IPS DF 6.9 (cell line): ENCODE results near the gene GDPD5.

Experiments
- DNase-seq: peaks from one replicate; pipeline ENCODE4 v3.0.0-alpha.2; 2013; ENCODE audit warnings: low read depth, low spot score
- H3K27ac ChIP-seq: one replicate; pipeline ENCODE4 v1.5.1; 2013; ENCODE audit warnings: low read length, control low read depth
- H3K27me3 ChIP-seq: 2 replicates; pipeline ENCODE4 v1.6.1; 2013; ENCODE audit warnings: mild to moderate bottlenecking, low read length; ENCODE audit not compliant: control insufficient read depth, insufficient read depth
- H3K36me3 ChIP-seq: 2 replicates; pipeline ENCODE4 v1.6.1; 2013; ENCODE audit warnings: low read length; ENCODE audit not compliant: control insufficient read depth, insufficient read depth
- H3K4me1 ChIP-seq: 2 replicates; pipeline ENCODE4 v1.6.1; 2013; ENCODE audit warnings: low read length; ENCODE audit not compliant: control insufficient read depth, insufficient read depth
- H3K4me3 ChIP-seq: 2 replicates; pipeline ENCODE4 v1.5.1; 2013; ENCODE audit warnings: mild to moderate bottlenecking, low read length
- H3K9me3 ChIP-seq: 2 replicates; pipeline ENCODE4 v1.6.1; 2013; ENCODE audit warnings: low read length, inconsistent platforms; ENCODE audit not compliant: control insufficient read depth, insufficient read depth
- whole genome bisulfite sequencing: extraction: QIAGEN DNeasy Blood & Tissue Kit; methylation state at CpG from one replicate; pipeline ENCODE4 v1.1.7; 2013; ENCODE audit warnings: mixed read lengths, missing lambda C conversion rate; ENCODE audit not compliant: insufficient read length, insufficient coverage; 5-methylcytosine and 5-hydroxymethylcytosine counted together

The GDPD5 gene

GRCh38 chr11:75475767-75476650 is 49.7 kb downstream of the GDPD5 start:
- WGBS, result no CpG with 5 or more reads among the region's 9 CpGs
- DNase-seq, result no peak
- no peaks in the 10 kb centered on the region for H3K36me3 ChIP-seq
- no peaks in the 10 kb centered on the region for H3K27me3 ChIP-seq
- no peaks in the 10 kb centered on the region for H3K9me3 ChIP-seq
- H3K27ac ChIP-seq, result no peak overlapping the region
- no peak overlapping the region for H3K4me3 ChIP-seq
- peaks cover 3% of the 10 kb centered on the region for H3K4me1 ChIP-seq

DNA sequence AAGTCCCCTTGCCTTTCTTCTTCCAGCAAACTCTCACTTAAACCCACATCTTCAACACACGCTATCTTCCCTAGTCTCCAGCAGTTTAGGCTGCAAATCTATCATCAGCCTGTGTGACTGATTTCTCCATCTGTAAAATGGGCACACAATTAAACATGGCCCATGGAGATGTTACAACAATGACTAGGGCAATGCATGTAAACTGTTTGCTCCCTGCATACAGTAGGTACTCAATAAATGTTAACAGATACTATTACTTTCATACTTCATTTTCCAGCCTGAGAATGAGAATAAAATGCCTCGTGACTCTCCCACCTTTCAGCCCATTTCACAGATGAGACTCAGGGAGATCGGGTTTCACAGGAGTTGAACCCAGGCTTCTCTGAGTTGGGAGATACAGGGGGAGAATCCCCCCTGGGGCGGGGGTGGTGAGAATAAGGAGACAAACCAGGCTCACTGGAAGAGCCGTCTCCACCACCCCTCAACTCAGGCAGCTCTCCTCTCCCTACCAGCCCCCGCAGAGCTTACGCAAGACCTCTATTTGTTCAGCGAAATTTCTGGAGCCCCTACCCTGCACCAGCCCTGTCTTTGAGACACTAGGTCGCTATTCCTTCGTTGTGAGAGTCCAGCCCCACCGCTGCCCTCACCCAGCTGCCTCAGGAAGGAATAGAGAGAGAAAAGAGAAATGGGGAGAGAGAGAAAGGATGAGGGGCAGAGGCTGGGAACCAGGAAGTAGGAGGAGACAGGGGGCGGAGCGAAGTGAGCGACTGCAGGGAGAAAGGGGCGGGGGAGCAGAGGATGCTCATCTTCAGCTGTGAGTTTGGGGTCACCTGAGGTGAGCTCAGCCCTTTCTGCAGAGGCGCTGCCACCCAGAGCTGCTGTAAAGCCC is 50.6 kb downstream of the GDPD5 start:
- Histone ChIP-seq H3K27ac (no peak overlapping the region), H3K4me1 (peaks cover 3% of the 10 kb centered on the region), H3K36me3 (no peaks in the 10 kb centered on the region), H3K27me3 (no peaks in the 10 kb centered on the region), H3K9me3 (no peaks in the 10 kb centered on the region), H3K4me3 (no peak overlapping the region)
- peak; percentile 71 for DNase-seq
- WGBS, result 100% methylated on average over 1 of the region's 16 CpGs

- Histone ChIP-seq H3K9me3 (no peaks in the 10 kb centered on the region), H3K4me1 (peaks cover 3% of the 10 kb centered on the region), H3K27ac (no peak overlapping the region), H3K4me3 (no peak overlapping the region), H3K36me3 (no peaks in the 10 kb centered on the region), H3K27me3 (no peaks in the 10 kb centered on the region)
- DNase-seq, result no peak
- no CpG with 5 or more reads among the region's 1 CpG for WGBS
Observed at GRCh38 chr11:75474240-75474639, 51.5 kb downstream of the GDPD5 start.

GRCh38 chr11:75473684-75474083 is 52.1 kb downstream of the GDPD5 start:
- Histone ChIP-seq H3K36me3 (no peaks in the 10 kb centered on the region), H3K27me3 (no peaks in the 10 kb centered on the region), H3K4me1 (peaks cover 3% of the 10 kb centered on the region), H3K27ac (no peak overlapping the region), H3K9me3 (no peaks in the 10 kb centered on the region), H3K4me3 (no peak overlapping the region)
- WGBS, result no CpG with 5 or more reads among the region's 6 CpGs
- no peak for DNase-seq

DNA sequence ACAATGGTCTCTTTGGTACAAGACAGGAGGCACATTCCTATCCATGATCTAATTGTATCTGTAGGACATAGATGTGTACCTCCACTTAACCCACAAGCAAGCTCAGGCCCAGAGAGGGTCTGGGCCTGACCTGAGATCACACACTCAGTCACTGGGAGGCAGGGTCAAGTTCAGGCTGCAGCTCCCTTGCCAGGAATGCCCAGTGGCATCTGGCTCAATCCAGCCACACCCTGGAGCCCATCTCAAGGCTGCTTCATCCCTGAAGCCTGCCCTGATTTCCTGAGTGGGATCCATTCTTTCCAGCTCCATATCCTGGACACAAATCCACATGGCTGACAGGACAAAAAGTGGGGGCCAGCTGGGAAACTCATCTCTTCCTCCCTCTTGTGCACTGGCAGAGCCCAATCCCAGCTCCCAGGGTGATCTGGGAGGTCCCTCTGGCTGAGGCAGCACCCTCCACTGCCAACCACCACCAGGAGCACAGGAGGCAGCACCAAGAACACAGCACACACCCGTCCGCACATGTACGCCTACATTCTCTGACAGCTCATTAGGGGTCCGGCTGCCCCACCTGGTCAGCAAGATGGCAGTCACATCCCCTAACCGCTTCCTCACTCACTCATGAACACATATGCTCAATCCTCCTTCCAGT is 53.5 kb downstream of the GDPD5 start:
- Histone ChIP-seq H3K27ac (no peak overlapping the region), H3K4me1 (peaks cover 3% of the 10 kb centered on the region), H3K27me3 (no peaks in the 10 kb centered on the region), H3K36me3 (no peaks in the 10 kb centered on the region), H3K9me3 (no peaks in the 10 kb centered on the region), H3K4me3 (no peak overlapping the region)
- no CpG with 5 or more reads among the region's 5 CpGs for WGBS
- DNase-seq, result no peak

DNA sequence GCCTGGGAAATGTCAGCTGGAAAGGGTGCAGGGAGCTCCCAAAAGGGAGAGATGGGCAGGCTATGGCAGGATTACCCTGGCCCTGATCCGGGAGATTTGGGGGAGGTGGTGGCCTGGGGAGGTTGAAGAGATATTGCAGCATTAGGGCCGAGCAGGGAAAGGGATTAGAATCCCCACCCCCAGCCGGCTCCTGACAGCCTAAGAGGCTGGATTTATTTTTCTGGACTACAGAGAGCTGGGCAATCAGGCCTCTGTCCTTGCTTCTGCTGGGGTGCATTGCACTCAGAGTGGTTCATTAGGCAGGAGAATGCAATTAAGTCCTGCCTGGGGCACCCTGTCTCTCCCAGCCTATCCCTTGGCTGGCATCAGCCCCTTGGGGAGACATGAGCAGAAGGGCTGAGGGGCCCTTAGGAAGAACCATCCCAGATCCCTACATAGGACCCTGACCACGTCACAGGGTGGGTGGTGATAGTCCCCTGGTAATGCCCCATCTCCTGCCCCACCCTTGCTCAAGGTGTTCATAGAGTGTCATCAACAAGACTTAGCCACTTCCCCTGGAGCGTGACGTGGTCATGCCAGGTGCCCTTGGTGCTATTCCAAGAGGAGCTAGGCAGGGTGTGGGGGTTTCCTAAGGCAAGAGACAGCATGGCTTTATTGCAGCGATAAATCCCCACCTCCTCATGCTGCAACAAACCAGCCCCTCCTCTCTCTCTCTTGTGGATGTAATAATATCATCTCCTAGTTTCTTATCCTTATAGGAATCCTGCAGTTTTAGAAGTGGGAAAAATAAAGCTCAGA is 54.4 kb downstream of the GDPD5 start:
- H3K4me3 ChIP-seq, result no peak overlapping the region
- H3K4me1 ChIP-seq, result peaks cover 3% of the 10 kb centered on the region
- no peaks in the 10 kb centered on the region for H3K27me3 ChIP-seq
- H3K27ac ChIP-seq, result no peak overlapping the region
- no peaks in the 10 kb centered on the region for H3K9me3 ChIP-seq
- DNase-seq, result no peak
- no peaks in the 10 kb centered on the region for H3K36me3 ChIP-seq
- WGBS, result no CpG with 5 or more reads among the region's 7 CpGs

- WGBS, result no CpG with 5 or more reads among the region's 7 CpGs
- peaks cover 6% of the 10 kb centered on the region for H3K4me1 ChIP-seq
Observed at GRCh38 chr11:75470476-75471080, 55.2 kb downstream of the GDPD5 start.

DNA sequence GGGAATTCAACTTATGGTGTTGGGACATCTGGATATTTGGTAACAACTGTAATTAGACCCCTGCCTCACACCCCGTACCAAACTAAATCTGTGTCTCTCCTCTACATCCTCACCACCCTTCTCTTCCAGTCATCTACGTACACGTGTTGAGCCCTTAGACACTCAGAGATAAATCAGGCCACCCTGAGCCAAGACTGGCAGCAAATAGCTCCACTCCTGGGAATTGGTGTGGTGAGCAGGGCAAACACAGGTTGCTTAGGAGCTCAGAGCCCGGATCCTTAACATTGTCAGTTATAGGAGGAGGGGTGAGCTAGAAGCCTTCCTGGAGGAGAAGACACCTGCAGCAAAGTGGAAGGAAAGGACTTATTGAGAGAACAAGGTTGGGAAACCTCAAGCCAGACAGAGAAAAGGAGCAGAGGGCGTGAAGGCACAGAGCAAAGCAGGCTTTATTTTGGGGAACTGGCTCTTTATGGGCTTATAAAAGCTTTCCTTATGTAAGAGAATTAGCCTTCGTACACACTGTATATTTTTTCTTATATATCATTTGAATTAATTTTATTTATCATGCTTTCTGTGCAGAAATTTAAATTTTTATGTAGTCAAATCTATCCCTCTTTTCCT is 55.8 kb downstream of the GDPD5 start:
- H3K4me3 ChIP-seq, result no peak overlapping the region
- no peak overlapping the region for H3K27ac ChIP-seq
- no peaks in the 10 kb centered on the region for H3K9me3 ChIP-seq
- WGBS, result no CpG with 5 or more reads among the region's 6 CpGs
- peaks cover 5% of the 10 kb centered on the region; the same call in 1 of the 2 replicates for H3K4me1 ChIP-seq
- no peaks in the 10 kb centered on the region for H3K36me3 ChIP-seq
- no peak for DNase-seq
- no peaks in the 10 kb centered on the region for H3K27me3 ChIP-seq

More at GRCh38 chr11:75470476-75471080, 55.2 kb downstream of the GDPD5 start:
- no peak for DNase-seq
- Histone ChIP-seq H3K27me3 (no peaks in the 10 kb centered on the region), H3K4me3 (no peak overlapping the region), H3K27ac (no peak overlapping the region), H3K36me3 (no peaks in the 10 kb centered on the region), H3K9me3 (no peaks in the 10 kb centered on the region)

GRCh38 chr11:75468534-75469340 is 57.0 kb downstream of the GDPD5 start:
- H3K4me1 ChIP-seq, result peaks cover 5% of the 10 kb centered on the region; the same call in 1 of the 2 replicates
- no peak overlapping the region for H3K27ac ChIP-seq
- H3K36me3 ChIP-seq, result no peaks in the 10 kb centered on the region
- no peaks in the 10 kb centered on the region for H3K27me3 ChIP-seq
- no peaks in the 10 kb centered on the region for H3K9me3 ChIP-seq
- WGBS, result no CpG with 5 or more reads among the region's 14 CpGs
- H3K4me3 ChIP-seq, result no peak overlapping the region
- DNase-seq, result no peak
